H1 (cell line): ENCODE results near the gene CHEK2.

Experiments used
- EP300 ChIP-seq, 2 experiments: IDR thresholded peaks; 1 replicate in 1 of 2; 2 replicates in 1 of 2; pipeline ENCODE4 v1.6.1; 2011 to 2012; ENCODE audit warnings: low read depth in 2 of 2, low read length in 2 of 2, mild to moderate bottlenecking in 2 of 2, borderline replicate concordance in 1 of 2, inconsistent platforms in 1 of 2, moderate library complexity in 1 of 2
- POLR2A ChIP-seq, 2 experiments: IDR thresholded peaks; 1 replicate in 1 of 2; 2 replicates in 1 of 2; pipeline ENCODE4 v1.6.1; 2011; ENCODE audit warnings: low read depth in 2 of 2, low read length in 2 of 2, mild to moderate bottlenecking in 2 of 2; ENCODE audit errors: control extremely low read depth in 1 of 2
- SP1 ChIP-seq: IDR thresholded peaks from 2 replicates; pipeline ENCODE4 v1.6.1; 2011; ENCODE audit warnings: low read depth, low read length
- TF ChIP-seq, protein P1 (sequence below), 3 experiments: IDR thresholded peaks; 1 replicate in 2 of 3; 2 replicates in 1 of 3; pipeline versions ENCODE4 v1.5.1 to v1.6.1; 2011; ENCODE audit warnings: low read length in 3 of 3, mild to moderate bottlenecking in 3 of 3, inconsistent platforms in 2 of 3, low read depth in 1 of 3, moderate library complexity in 1 of 3; ENCODE audit not compliant: insufficient read depth in 1 of 3; ENCODE audit errors: control extremely low read depth in 1 of 3
- TF ChIP-seq, protein P2 (sequence below): IDR thresholded peaks from 2 replicates; pipeline ENCODE4 v1.6.1; 2011; ENCODE audit warnings: low read depth, mild to moderate bottlenecking, low read length; ENCODE audit not compliant: insufficient read depth

DNA sequence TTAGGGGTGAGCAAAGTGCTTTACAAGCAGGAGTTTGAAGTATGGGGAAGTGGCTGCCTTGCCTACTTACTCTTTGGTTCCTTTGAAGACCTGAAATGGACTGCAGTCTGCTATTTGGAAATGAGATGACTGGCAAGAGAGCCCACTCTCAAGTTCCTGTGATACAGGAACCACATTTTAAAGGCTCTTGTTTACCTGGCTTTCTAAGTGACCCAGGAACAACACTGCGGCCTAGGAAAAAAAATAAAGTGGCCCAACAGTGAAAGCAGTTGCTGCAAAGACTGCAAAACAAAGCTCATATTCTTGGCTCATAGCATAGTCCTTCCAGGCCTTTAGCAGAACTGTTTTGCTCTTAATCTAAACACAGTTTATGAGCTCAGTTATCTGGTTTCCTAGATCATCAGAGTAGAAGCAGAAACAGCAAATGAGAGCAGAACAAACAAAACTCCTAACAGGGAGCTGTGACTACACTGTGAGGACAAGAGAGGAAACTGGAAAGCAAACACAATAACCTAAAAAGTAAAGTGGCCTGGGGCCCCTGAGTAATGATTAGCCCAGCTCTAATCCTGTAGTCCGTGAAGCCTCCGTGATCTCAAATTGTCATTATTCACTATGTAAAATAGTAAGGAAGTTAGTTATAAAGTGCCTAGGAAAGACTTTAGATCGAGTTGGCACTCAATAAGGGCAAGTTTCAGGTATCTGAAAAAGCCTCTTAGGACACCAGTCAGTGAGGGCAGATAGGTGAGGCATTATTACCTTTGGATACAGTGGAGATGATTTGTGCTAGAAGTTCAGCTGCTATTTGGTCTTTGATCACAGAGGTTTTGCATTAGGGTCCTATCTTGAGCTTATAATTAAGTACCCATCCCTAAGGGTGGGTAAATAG lies 42.4 kb upstream of the CHEK2 start:
- TF ChIP-seq EP300 (IDR thresholded peaks at IDR 0.05; ENCODE audit: borderline replicate concordance in 1 of 2, low read depth in 2 of 2, low read length in 2 of 2) (no peak), POLR2A (IDR thresholded peaks at IDR 0.05; ENCODE audit: control extremely low read depth in 1 of 2, low read depth in 2 of 2, low read length in 2 of 2) (no peak), SP1 (no peak)
- TF ChIP-seq, protein P1, sequence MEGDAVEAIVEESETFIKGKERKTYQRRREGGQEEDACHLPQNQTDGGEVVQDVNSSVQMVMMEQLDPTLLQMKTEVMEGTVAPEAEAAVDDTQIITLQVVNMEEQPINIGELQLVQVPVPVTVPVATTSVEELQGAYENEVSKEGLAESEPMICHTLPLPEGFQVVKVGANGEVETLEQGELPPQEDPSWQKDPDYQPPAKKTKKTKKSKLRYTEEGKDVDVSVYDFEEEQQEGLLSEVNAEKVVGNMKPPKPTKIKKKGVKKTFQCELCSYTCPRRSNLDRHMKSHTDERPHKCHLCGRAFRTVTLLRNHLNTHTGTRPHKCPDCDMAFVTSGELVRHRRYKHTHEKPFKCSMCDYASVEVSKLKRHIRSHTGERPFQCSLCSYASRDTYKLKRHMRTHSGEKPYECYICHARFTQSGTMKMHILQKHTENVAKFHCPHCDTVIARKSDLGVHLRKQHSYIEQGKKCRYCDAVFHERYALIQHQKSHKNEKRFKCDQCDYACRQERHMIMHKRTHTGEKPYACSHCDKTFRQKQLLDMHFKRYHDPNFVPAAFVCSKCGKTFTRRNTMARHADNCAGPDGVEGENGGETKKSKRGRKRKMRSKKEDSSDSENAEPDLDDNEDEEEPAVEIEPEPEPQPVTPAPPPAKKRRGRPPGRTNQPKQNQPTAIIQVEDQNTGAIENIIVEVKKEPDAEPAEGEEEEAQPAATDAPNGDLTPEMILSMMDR (IDR thresholded peaks at IDR 0.05; ENCODE audit: control extremely low read depth in 1 of 3, insufficient read depth in 1 of 3, low read depth in 1 of 3, low read length in 3 of 3) = no peak
- TF ChIP-seq, protein P2, sequence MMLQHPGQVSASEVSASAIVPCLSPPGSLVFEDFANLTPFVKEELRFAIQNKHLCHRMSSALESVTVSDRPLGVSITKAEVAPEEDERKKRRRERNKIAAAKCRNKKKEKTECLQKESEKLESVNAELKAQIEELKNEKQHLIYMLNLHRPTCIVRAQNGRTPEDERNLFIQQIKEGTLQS = no peak
